Measurements from ENCODE around the gene C16orf92.

DNA sequence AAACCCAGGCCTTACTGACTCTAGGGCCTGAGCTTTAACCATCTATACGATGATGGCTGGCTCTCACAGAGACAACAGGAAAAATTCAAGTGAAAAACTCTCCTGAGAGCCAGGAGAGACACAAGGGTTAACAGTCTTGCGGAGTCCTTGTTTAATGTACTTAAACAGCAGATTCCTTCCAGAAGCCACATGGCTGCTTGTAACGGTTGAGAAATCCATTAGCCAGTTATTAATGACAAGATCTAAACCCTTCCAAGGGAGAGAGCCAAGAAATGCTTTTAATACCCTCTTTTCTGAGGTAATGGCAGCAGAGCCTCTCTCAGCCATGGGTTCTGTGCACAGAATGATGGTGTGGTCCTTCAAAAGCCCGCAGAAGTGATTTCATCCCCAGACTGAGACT lies 37.3 kb downstream of the C16orf92 start:
- TF ChIP-seq, protein P1, sequence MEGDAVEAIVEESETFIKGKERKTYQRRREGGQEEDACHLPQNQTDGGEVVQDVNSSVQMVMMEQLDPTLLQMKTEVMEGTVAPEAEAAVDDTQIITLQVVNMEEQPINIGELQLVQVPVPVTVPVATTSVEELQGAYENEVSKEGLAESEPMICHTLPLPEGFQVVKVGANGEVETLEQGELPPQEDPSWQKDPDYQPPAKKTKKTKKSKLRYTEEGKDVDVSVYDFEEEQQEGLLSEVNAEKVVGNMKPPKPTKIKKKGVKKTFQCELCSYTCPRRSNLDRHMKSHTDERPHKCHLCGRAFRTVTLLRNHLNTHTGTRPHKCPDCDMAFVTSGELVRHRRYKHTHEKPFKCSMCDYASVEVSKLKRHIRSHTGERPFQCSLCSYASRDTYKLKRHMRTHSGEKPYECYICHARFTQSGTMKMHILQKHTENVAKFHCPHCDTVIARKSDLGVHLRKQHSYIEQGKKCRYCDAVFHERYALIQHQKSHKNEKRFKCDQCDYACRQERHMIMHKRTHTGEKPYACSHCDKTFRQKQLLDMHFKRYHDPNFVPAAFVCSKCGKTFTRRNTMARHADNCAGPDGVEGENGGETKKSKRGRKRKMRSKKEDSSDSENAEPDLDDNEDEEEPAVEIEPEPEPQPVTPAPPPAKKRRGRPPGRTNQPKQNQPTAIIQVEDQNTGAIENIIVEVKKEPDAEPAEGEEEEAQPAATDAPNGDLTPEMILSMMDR (conservative IDR thresholded peaks at IDR 0.05) = no peak
- TF ChIP-seq EZH2 (IDR thresholded peaks at IDR 0.05; ENCODE audit: low read depth) = no peak
